Measurements from ENCODE around the gene UBE2H.
"Not testable (repeated sequence)": the region's sequence is repeated elsewhere in the genome, so short reads cannot be mapped to it uniquely, and the experiment has no call there.

UBE2H gene

DNA sequence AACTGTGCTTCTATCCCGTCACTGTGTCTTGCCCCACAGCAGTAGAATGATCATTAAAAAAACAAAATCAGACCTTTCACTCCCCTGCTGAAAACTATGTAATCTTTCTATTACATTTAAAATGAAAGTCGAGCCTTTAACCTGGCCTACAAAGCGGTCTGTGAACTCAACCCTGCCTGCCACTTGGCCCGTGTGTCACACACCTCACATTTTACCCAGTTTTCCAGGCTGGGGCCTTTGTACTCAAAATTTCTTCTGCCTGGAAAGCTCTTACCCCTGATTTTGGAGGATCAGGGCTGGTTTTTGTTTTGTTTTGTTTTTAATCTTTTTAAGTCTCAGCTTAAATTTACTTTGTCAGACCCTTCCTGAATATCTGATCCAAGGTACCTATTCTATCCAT is 82.1 kb downstream of the UBE2H start:
- DNase-seq: no peak

GRCh38 chr7:129866251-129866650 is 86.5 kb downstream of the UBE2H start:
- no peak for DNase-seq

DNA sequence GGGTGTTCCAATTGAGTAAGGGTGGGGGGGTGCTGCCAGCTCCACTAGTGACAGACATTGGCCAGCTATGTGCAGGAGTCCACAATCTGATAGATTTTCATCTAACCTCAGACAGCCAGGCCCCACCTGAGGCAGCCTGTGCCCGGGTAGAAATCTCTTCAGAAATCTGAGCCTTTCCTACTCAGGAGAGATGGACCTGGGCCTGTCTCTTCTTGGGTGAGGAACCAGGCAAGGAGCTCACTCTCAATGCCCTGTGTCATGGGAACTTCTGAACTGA is 86.9 kb downstream of the UBE2H start:
- no peak for DNase-seq

- no peak for DNase-seq
Measured at GRCh38 chr7:129865093-129865924, 87.5 kb downstream of the UBE2H start.

DNA sequence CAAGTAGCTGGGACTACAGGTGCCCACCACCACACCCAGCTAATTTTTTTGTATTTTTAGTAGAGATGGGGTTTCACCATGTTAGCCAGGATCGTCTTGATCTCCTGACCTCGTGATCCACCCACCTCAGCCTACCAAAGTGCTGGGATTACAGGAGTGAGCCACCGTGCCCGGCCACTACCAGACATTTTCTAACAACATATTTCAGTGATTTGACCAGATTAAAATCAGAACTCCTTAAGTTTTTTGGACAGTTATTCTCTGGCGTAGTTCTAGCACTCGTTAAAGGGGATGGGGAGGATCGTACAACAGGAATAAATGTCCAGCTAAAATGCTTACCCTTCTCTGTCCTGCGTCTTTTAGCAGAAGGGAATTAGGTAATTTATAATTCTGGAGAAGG is 88.1 kb downstream of the UBE2H start:
- DNase-seq: not testable (repeated sequence)

DNA sequence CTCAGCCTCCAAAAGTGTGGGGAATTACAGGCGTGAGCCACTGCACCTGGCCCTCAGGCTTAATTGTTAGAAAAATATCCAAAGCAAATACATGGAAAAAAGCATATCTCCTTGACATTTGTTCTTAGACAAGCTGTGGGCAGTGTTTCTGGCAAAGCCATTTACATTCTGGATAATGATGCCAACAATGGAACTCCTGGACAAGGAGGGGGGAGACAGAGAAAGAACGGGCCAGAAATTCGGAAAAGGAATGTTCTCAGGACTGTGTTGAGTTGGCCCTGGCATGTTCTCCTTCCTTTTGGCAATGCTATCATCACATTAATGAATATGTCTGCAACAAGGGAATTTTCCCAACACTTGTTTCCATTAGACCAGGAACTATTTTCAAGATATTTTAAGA is 88.7 kb downstream of the UBE2H start:
- DNase-seq: no peak

DNA sequence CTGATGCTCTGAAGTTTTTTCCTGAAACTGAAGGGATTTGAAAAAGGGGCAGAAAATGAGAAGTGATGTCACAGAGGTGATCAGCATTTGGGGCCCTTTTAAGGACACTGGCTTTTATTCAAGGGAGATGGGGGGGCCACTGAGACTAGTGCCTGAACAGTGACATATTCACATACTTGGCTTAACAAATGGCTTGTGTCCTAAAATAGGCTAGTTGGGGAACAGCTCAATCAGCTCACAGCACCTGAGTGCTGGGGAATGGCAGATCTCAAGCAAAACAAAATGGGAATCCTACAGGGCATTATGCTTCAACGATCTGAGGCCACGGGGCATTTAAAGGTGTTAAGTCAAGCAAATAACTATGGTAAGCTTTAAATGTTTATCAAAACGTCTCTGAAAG is 90.1 kb downstream of the UBE2H start:
- no peak for DNase-seq

- DNase-seq: not testable (repeated sequence)
Measured at GRCh38 chr7:129860784-129861183, 92.0 kb downstream of the UBE2H start.

- DNase-seq: no peak
Measured at GRCh38 chr7:129859183-129859582, 93.6 kb downstream of the UBE2H start.

DNA sequence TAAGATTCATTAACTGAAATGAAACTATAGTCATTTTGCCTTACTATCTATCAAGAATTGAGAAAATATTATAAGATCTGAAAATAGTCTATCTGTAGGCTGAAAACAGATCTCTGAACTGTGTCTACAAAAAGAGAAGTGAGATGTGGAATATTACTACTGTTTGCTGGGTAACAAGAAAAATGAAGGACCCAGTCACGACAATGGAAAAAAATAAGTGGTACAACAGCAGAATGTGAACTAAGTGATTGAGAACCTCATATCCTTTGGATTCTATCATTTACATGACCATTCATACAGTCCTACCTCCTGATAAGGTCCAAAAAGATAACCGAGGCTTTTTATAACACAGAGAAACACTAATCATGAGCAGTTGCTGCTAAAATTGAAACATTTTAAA is 94.3 kb downstream of the UBE2H start:
- no peak for DNase-seq

DNA sequence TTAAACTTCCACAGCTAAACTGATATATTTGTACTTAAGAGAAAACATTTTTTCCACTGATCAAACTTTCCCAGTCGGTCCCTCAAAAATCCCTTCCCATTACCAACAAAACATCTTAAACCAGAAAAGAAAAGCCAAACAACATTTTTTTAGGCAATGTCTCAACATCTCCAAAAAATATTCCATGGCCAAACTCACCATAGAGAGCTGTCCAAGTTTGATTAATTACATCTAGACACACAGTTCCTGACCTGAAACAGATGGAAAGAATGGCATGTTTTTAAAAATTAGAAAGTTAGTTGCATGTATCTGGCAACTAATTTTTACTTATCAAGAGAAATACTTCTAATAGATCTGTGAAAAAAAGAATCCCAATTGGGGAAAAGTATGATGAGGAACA is 95.4 kb downstream of the UBE2H start:
- DNase-seq: no peak

DNA sequence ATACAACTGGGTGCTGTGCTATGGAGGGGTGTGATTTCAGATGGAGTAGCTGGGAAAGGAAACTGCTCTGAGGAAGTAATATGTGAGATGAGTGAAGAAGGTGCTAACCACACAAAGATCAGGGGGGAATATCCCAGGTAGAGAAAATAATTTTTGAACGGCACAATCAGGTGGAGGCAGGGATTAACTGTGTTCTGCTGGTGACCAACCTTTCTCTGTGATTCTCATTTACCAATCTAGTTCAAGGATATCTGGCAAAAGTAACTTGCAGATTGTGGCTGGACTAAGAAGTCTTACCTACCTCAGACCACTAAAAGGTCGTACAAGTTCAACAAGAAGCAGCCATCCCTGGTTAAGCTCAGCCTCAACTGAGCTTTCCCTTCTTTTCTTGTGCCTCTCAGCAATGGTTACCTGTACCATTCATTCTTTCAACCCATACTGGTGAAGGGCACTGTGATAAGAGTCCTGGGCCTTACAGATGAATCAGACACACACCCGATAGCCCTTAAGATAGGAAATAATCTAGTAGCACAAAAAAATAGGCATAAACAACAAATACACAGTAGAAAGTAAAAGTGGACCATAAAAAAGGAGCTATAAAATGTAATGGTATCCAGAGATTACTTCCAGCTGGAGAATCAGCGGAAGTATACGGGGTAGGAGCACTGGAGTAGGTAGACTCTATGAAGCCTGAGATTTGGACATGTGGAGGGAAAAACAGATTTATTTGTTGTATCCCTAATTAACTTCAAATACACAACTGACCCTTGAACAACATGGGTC is 96.6 kb downstream of the UBE2H start:
- no peak for DNase-seq

DNA sequence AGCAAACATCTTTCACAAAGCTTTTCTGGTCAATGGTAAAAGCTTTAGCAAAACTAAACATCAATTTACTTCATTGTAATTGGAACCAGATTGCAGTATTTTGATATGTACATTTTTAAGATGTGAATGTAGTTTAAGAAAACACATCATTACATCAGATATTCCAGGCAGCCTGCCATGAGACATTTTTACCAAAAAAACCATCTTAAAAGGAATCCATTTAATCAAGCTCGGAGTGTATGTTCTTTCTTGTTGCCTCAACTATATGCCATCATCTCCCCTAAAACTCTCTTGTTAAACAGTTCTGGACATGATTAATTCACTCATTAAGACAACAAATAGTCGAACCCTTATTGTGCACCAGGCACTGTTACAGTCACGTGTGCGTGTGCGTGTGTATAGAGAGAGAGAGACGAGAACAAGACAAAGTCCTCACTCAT is 97.5 kb downstream of the UBE2H start:
- DNase-seq: no peak

- DNase-seq: no peak
Measured at GRCh38 chr7:129854401-129854800, 98.4 kb downstream of the UBE2H start.

- peak; percentile 10 for DNase-seq
Measured at GRCh38 chr7:129853661-129854268, 99.0 kb downstream of the UBE2H start.

- DNase-seq: no peak
Measured at GRCh38 chr7:129851809-129852208, 101.0 kb downstream of the UBE2H start.

DNA sequence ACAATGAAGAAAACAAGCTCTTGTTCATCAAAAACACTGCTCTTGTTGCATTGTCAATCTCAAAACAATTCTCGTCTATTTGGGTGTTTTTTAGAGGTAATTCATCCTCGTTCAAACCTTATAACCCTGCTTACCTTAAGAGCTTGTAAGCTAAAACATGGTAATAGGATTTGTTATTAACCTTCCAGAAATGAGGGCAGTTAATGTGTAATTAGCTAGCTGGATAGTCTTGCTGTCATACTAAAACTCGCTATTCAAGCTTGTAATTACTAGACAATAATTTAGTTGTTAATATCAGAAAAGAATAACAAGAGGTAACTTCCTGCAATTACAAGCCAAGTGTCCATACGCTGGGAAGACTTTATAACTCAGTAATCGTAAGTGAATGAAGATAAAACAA is 101.6 kb downstream of the UBE2H start:
- no peak for DNase-seq

DNA sequence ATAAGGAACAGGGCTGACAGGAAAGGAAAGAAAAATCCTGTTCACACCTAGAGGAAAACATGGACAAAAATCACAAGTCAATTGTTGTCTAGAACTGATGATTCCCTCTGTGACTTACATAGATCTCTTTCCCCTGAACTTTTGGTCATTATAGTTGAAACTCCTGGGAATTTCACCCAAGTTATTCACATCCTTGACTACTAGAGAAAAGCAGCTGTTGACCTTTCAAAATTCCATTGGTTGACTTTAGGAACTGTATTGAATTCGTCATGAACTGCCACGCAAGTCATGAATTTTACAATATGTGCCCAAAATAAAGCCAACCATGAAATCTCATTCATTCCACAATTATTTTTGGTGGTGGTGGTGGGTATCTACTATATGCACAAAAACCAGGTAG is 104.3 kb downstream of the UBE2H start:
- DNase-seq: no peak

DNA sequence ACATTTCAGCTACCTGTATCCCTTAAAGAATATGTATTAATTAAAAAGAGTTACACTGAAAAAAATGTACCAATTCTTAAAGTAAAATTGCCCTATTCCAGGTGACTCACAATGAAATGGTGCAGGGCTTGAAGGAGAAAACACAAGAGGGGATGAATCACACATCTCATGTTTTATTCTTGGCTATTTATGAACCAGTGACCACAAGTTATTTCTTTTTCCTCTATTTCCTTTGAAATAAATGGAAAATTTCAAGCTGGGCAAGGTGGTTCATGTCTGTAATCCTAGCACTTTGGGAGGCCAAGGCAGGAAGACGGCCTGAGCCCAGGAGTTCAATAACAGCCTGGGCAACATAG is 106.8 kb downstream of the UBE2H start:
- DNase-seq: no peak

- no peak for DNase-seq
Measured at GRCh38 chr7:129845178-129845971, 107.4 kb downstream of the UBE2H start.

GRCh38 chr7:129843978-129844840 is 108.6 kb downstream of the UBE2H start:
- peak; percentile 2 for DNase-seq

DNA sequence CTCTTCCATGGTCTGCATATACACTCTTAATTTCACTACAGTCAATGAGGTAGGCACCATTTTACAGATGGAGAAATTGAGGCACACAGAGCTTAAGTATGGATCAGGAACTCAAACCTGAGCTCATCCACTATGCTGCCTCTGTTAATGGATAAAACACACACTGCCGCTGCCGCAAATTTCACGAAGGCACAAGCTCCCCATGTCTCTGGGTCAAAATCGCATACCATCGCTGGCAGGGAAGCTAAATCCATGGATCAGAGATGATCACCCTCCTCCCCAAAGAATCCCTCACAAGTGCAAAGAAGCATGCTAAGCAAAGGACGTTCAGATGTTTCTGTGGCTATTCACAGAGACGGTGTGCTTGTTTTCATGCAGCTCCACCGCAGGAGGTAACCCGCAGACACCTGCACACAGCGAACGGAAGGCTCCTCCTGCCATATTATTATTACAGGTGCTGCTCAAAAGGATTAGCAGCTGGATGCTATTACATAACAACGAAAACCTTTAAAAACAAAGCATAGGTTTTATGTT is 109.3 kb downstream of the UBE2H start:
- DNase-seq: no peak
